Gastroesophageal sphincter (tissue), 4 donors: Measurements from ENCODE around the gene HOXA4. TPM values are rescaled to one million over a fixed set of nuclear protein-coding genes. Genes with fewer than 3 reads are reported as not detected.
A peak's percentile ranks its signal among the peaks of the same experiment; 100 is the strongest.

Experiments
- ATAC-seq: fragments of 150-250 bp; one replicate; pipeline ENCODE4 v1.9.1; 2016; ENCODE audit warnings: mild to moderate bottlenecking, moderate library complexity
- H3K27ac ChIP-seq, 4 donors: fragments of 200-600 bp; sonication (generic) in 3 of 4; 1 replicate in 3 of 4; 2 replicates in 1 of 4; pipeline ENCODE4 v1.5.1; 2016 to 2019
- H3K27me3 ChIP-seq: fragments of 200-600 bp; sonication (generic); one replicate; pipeline ENCODE4 v1.5.1; 2019
- H3K36me3 ChIP-seq, 2 donors: fragments of 200-600 bp; sonication (generic); one replicate each; pipeline ENCODE4 v1.5.1; 2019; ENCODE audit warnings: control low read depth in 1 of 2
- H3K4me1 ChIP-seq, 3 donors: fragments of 200-600 bp; sonication (generic); 1 replicate in 2 of 3; 2 replicates in 1 of 3; pipeline ENCODE4 v1.5.1; 2016 to 2019; ENCODE audit warnings: control low read depth in 2 of 3
- H3K4me3 ChIP-seq, 2 donors: fragments of 200-600 bp; sonication (generic); one replicate each; pipeline ENCODE4 v1.5.1; 2019; ENCODE audit warnings: mild to moderate bottlenecking in 1 of 2, moderate library complexity in 1 of 2
- H3K9me3 ChIP-seq, 3 donors: fragments of 200-600 bp; sonication (generic); one replicate each; pipeline ENCODE4 v1.5.1; 2017 to 2019; ENCODE audit warnings: control low read depth in 2 of 3
- EP300 ChIP-seq: sonication (generic); formaldehyde crosslinking; IDR thresholded peaks from one replicate; pipeline ENCODE4 v1.6.1; 2017; ENCODE audit warnings: antibody characterized with exemption, mild to moderate bottlenecking
- POLR2A ChIP-seq, 2 donors: fragments of 450-650 bp; IDR thresholded peaks; one replicate each; pipeline ENCODE4 v1.6.1; 2017; ENCODE audit warnings: antibody characterized with exemption in 2 of 2, mild to moderate bottlenecking in 2 of 2, moderate library complexity in 1 of 2
- POLR2AphosphoS5 ChIP-seq: sonication (generic); formaldehyde crosslinking; IDR thresholded peaks from one replicate; pipeline ENCODE4 v1.6.1; 2017; ENCODE audit warnings: antibody characterized with exemption
- WGBS, 2 donors: methylation state at CpG; one replicate each; pipeline ENCODE4 v1.1.5; 2018; ENCODE audit warnings: low coverage in 1 of 2; 5-methylcytosine and 5-hydroxymethylcytosine counted together
- total RNA-seq, 4 donors: library from RNA; depleted of rRNA; stranded (reverse); fragments of >200 nt; gene quantifications; one replicate each; pipeline ENCODE4 v1.1.0, GENCODE V29; 2016
- TF ChIP-seq, protein P1 (sequence below), 4 experiments: fragments of 200-600 bp in 2 of 4; fragments of 450-650 bp in 2 of 4; sonication (generic) in 1 of 4; IDR thresholded peaks; one replicate each; pipeline ENCODE4 v1.5.1; 2017 to 2019; ENCODE audit warnings: antibody characterized with exemption in 4 of 4, mild to moderate bottlenecking in 2 of 4, moderate library complexity in 2 of 4

HOXA4 gene
- total RNA-seq, 4 donors from 2014 or later: 8.6 to 20.2 (median 15.3) TPM

DNA sequence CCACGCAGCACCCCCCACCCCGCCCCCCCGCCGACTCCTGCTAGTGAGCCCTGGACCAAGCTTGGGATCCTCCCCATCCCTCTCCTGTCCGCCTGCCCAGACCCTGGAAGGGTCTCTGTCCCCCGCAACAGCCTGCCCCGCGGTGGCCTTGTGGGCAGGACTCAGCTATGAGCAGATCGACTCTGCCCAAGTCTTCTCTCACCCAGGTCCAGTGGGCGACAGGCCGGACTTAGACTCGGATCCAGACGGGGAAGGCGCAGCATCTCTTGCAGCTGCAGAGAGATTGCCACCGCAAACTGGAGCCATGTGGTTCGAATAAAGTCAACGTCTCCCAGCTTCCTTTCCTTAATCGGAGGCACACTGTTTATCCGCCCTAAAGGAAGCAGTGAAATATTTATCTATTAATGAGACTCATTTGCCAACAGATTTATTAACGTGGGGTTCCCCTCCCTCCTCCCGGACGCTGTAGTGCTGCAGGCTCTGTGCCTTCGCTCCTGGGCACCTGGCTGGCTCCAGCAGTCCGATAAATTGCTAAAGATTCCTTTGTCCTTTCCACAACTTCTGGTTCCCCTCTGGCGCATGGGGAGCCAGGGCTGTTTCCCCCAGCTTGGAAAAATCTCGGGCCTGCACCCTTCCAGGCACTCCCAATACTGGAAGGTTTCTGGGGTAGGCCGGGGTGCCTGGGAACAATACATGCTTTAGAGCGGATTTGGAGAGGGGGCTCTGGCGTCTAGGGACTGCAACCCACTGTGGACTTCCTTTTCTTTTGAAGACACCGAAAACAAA lies 26.6 kb upstream of the HOXA4 start:
- Histone ChIP-seq H3K4me1 (peaks cover 0 to 56% (median 21%) of the 10 kb centered on the region in 3 donors), H3K9me3 (no peaks in the 10 kb centered on the region), H3K27ac (peak overlapping the region in 1 of 4 donors; percentile 66), H3K4me3 (peak overlapping the region in 1 of 2 donors; percentile 54), H3K36me3 (no peaks in the 10 kb centered on the region), H3K27me3 (peaks cover 100% of the 10 kb centered on the region)
- no peak for TF ChIP-seq POLR2A (IDR thresholded peaks at IDR 0.05)
- no peak for TF ChIP-seq POLR2AphosphoS5
- no peak for TF ChIP-seq EP300
- TF ChIP-seq, protein P1, sequence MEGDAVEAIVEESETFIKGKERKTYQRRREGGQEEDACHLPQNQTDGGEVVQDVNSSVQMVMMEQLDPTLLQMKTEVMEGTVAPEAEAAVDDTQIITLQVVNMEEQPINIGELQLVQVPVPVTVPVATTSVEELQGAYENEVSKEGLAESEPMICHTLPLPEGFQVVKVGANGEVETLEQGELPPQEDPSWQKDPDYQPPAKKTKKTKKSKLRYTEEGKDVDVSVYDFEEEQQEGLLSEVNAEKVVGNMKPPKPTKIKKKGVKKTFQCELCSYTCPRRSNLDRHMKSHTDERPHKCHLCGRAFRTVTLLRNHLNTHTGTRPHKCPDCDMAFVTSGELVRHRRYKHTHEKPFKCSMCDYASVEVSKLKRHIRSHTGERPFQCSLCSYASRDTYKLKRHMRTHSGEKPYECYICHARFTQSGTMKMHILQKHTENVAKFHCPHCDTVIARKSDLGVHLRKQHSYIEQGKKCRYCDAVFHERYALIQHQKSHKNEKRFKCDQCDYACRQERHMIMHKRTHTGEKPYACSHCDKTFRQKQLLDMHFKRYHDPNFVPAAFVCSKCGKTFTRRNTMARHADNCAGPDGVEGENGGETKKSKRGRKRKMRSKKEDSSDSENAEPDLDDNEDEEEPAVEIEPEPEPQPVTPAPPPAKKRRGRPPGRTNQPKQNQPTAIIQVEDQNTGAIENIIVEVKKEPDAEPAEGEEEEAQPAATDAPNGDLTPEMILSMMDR (IDR thresholded peaks at IDR 0.05): no peak
- WGBS, 2 donors: 39 to 44% methylated on average over 12 to 13 of the region's 30 CpGs
- no peak for ATAC-seq

DNA sequence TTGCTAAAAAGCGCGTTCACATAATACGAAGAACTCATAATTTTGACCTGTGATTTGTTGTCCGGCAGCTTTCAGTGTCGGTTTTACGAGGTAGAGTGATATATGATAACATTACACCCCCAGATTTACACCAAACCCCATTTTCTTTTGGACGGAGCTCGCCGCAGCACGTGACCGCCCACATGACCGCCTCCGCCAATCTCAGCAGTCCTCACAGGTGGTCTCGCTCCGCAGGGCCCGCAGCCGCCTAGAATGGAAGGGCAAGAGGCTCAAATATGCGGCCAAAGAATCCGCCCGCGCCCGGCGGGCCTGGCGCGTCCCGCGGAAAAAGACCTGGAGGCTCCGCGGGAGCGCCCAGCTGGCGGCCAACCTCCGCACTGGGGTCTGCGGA lies 25.9 kb upstream of the HOXA4 start, which contains the start of gene HOXA7:
HOXA7 (minus strand) TSS at position 168 of the 391 bp plus-strand sequence; CDS start at position 38, 130 bp downstream.
- Histone ChIP-seq H3K4me1 (peaks cover 0 to 61% (median 21%) of the 10 kb centered on the region in 3 donors), H3K27me3 (peaks cover 100% of the 10 kb centered on the region), H3K27ac (peak within 1 kb of the TSS in 2 of 4 donors; percentile 5 to 66), H3K4me3 (peak within 1 kb of the TSS in 1 of 2 donors; percentile 54), H3K9me3 (no peaks in the 10 kb centered on the region), H3K36me3 (no peaks in the 10 kb centered on the region)
- TF ChIP-seq POLR2AphosphoS5 (peak; percentile 21), POLR2A (IDR thresholded peaks at IDR 0.05) (no peak)
- 0 to 6% methylated on average over 3 to 5 of the region's 33 CpGs for WGBS, 2 donors
- peak; percentile 29 for ATAC-seq

DNA sequence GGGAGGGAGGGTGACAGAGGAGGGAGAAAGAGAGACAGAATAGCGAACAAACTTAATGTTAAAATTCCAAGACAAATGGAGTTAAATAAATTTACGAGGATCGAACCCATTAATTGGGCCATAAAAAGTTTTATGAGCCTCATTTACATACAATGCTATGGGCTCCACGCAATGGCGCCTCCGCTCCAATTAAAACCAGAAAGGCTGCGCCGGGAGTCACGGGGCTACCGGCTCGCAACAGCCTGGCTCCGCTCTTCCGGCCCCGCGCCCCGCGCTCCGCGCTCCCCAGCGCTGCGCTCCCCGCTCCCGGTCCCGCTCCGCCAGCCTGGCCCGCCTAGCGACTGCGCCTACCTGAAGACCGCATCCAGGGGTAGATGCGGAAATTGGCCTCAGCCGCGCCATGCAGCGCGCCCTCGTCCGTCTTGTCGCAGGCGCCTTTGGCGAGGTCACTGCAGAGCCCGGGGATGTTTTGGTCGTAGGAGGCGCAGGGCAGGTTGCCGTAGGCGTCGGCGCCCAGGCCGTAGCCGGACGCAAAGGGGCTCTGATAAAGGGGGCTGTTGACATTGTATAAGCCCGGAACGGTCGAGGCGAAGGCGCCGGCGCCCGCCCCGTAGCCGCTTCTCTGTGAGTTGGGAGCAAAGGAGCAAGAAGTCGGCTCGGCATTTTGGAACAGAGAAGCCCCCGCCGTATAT lies 25.4 kb upstream of the HOXA4 start:
- H3K4me3 ChIP-seq: peak overlapping the region in 1 of 2 donors; percentile 54
- H3K27ac ChIP-seq: peak overlapping the region in 2 of 4 donors; percentile 5 to 66
- peak; percentile 26 for ATAC-seq
- TF ChIP-seq, protein P1 (IDR thresholded peaks at IDR 0.05): no peak
- TF ChIP-seq POLR2AphosphoS5 (no peak), EP300 (no peak), POLR2A (IDR thresholded peaks at IDR 0.05) (no peak)
- no peaks in the 10 kb centered on the region for H3K36me3 ChIP-seq
- H3K9me3 ChIP-seq: no peaks in the 10 kb centered on the region
- H3K27me3 ChIP-seq: peaks cover 100% of the 10 kb centered on the region
- WGBS, 2 donors: 6 to 9% methylated on average over 11 to 13 of the region's 63 CpGs
- H3K4me1 ChIP-seq: peaks cover 0 to 61% (median 21%) of the 10 kb centered on the region in 3 donors

DNA sequence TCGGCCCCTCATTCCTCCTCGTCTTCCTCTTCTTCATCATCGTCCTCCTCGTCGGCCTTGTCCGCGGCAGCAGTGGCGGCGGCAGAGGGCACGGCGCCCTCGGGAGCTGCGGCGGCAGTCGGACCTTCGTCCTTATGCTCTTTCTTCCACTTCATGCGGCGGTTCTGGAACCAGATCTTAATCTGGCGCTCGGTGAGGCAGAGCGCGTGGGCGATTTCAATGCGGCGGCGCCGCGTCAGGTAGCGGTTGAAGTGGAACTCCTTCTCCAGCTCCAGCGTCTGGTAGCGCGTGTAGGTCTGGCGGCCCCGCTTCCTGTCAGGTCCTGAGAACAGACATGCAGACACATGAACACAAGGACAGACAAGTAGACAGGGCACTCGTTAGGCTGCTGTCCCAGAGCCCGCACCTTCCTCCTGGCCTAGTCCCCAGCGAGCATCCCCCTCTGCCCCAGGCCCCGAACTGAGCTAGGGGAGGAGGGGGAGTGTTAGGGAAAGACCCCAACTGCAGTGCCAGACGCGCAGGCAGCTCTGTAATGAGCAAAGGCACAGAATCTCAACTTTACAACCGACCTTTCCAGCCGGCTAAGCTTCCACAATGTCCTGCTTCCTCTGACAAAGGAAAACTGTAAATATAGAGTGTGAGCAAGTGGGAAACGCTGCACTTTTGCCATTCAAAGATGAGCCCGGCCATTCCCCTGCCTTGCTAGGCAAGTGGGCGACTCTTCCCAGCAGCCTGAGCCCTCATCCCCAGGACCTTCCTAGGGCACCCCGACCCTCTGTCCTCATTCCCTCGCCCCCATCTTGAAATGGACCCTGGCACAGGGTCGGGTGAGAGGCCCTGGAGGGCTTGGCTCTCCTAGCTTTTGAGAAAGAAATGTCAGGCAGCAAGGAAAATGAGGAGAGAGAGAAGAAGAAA lies 24.6 kb upstream of the HOXA4 start:
- peaks cover 93% of the 10 kb centered on the region for H3K27me3 ChIP-seq
- H3K4me3 ChIP-seq: peak overlapping the region in 1 of 2 donors; percentile 54
- no peaks in the 10 kb centered on the region for H3K36me3 ChIP-seq
- H3K9me3 ChIP-seq: no peaks in the 10 kb centered on the region
- peak overlapping the region in 2 of 4 donors; percentile 5 to 66 for H3K27ac ChIP-seq
- H3K4me1 ChIP-seq: peaks cover 0 to 61% (median 20%) of the 10 kb centered on the region in 3 donors
- TF ChIP-seq POLR2A (IDR thresholded peaks at IDR 0.05) (no peak), EP300 (no peak), POLR2AphosphoS5 (no peak)
- TF ChIP-seq, protein P1 (IDR thresholded peaks at IDR 0.05): no peak
- 26% methylated on average over 16 of the region's 48 CpGs; no CpG with 5 or more reads in 1 of the 2 donors for WGBS, 2 donors
- no peak for ATAC-seq

DNA sequence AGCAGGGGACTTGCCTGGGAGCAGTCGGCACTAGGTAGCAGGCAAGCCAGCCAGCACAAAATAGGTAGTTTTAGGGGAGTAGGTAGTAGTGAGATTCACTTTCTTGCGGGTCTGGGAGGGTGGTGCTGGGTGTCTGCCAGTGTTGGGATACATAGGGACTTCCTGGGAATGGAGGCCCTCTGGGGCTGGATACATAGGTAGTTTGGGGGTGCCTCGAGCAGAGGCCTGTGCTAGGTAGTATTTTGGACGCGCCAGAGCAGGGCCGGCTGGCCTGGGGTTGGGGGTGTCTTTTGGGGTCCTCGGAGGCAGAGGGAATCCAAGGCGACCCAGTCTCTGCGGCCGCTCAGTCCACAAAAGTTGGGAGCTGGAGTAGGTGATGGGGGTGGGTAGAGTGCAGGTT lies 23.8 kb upstream of the HOXA4 start:
- no peak overlapping the region for H3K27ac ChIP-seq
- no peak overlapping the region for H3K4me3 ChIP-seq
- peaks cover 0 to 60% (median 20%) of the 10 kb centered on the region in 3 donors for H3K4me1 ChIP-seq
- peaks cover 87% of the 10 kb centered on the region for H3K27me3 ChIP-seq
- H3K9me3 ChIP-seq: no peaks in the 10 kb centered on the region
- WGBS, 2 donors: 17% methylated on average over 2 of the region's 10 CpGs; no CpG with 5 or more reads in 1 of the 2 donors
- TF ChIP-seq EP300 (no peak), POLR2AphosphoS5 (no peak), POLR2A (IDR thresholded peaks at IDR 0.05) (no peak)
- TF ChIP-seq, protein P1 (IDR thresholded peaks at IDR 0.05): no peak
- ATAC-seq: no peak
- H3K36me3 ChIP-seq: no peaks in the 10 kb centered on the region
